ENCODE results near the gene MRPS2. TPM values are rescaled to one million over a fixed set of nuclear protein-coding genes. Genes with fewer than 3 reads are reported as not detected.

MRPS2 gene
- total and polyA plus RNA-seq, 9 of the 15 experiments (the other 6 are each of a cell fraction or from before 2014, with no cell fraction given) = 8.0 to 167 (median 81.3) TPM

GRCh38 chr9:135524130-135524861 lies 23.8 kb downstream of the MRPS2 start:
- 11% methylated on average over 23 of the region's 27 CpGs for WGBS (ENCODE audit: insufficient coverage, low coverage, missing lambda C conversion rate)
- no peak overlapping the region for H3K9ac ChIP-seq (ENCODE audit: insufficient read depth in 1 of 2, low read depth in 2 of 2, low read length in 2 of 2)
- TF ChIP-seq FOXO4 (CRISPR knock-in tag; IDR thresholded peaks at IDR 0.05) (no peak), JUND (IDR thresholded peaks at IDR 0.05; ENCODE audit: borderline replicate concordance, low read depth, low read length) (peak; percentile 85), JUND (tag; IDR thresholded peaks at IDR 0.05; ENCODE audit: borderline replicate concordance, low read depth, low read length) (peak; percentile 68; the same call in 1 of the 3 replicates), NR2C1 (IDR thresholded peaks at IDR 0.05) (peak; percentile 65), NR2C1 (tag; IDR thresholded peaks at IDR 0.05) (peak; percentile 66), CREM (IDR thresholded peaks at IDR 0.05; ENCODE audit: low read depth) (no peak), NR2C2 (CRISPR knock-in tag; IDR thresholded peaks at IDR 0.05) (no peak; the same call in 1 of the 2 replicates), NR2C2 (tag; IDR thresholded peaks at IDR 0.05) (peak; percentile 74), FOSL1 (tag; conservative IDR thresholded peaks at IDR 0.05) (peak; percentile 83), JUN (IDR thresholded peaks at IDR 0.05; ENCODE audit: borderline replicate concordance, low read depth, low read length) (peak; percentile 62; the same call in 1 of the 2 replicates), JUN (CRISPR knock-in tag; IDR thresholded peaks at IDR 0.05; ENCODE audit: borderline replicate concordance) (no peak), ATF3 (IDR thresholded peaks at IDR 0.05) (peak; percentile 74), ATF3 (CRISPR knock-in tag; conservative IDR thresholded peaks at IDR 0.05) (no peak), RBFOX2 (IDR thresholded peaks at IDR 0.05; ENCODE audit: low read depth, low read length) (no peak)
- no peaks in the 10 kb centered on the region for H3K9me1 ChIP-seq (ENCODE audit: control insufficient read depth, insufficient read depth, low read length)
- no peaks in the 10 kb centered on the region for H3K36me3 ChIP-seq (ENCODE audit: control insufficient read depth, insufficient read depth, low read length)
- BruUV-seq (replicated peaks) = no TSS peak
- no peak overlapping the region for H3K4me3 ChIP-seq
- no peaks in the 10 kb centered on the region for H3K79me2 ChIP-seq (ENCODE audit: control insufficient read depth, insufficient read depth, low read length)
- no peaks in the 10 kb centered on the region for H3K9me3 ChIP-seq (replicated peaks; ENCODE audit: control insufficient read depth, insufficient read depth, low read depth, low read length)
- CTCF ChIA-PET (ENCODE audit: low intra/inter-chr PET ratio) = no interaction called here
- ATAC-seq = peak; percentile 52; the same call in 2 of the 3 replicates
- POLR2A ChIA-PET = interaction anchor here (0.6 kb wide), 1 partner anchor 184 kb away, joined by 3 read pairs; no protein-coding TSS in a partner anchor
- H2AFZ ChIP-seq (ENCODE audit: low read depth, low read length) = no peak overlapping the region
- no peaks in the 10 kb centered on the region for H4K20me1 ChIP-seq (replicated peaks; ENCODE audit: control insufficient read depth, insufficient read depth, low read length)
- H3K4me2 ChIP-seq (ENCODE audit: insufficient read depth, low read length) = no peak overlapping the region
- intact Hi-C loops (cut with micrococcal nuclease) (no loop called here), in situ Hi-C loops (cut with MboI) (no loop called here)
- H3K4me1 ChIP-seq (replicated peaks in 1 of 2; ENCODE audit: control insufficient read depth in 2 of 2, insufficient read depth in 2 of 2, low read length in 2 of 2) = peaks cover 9 to 39% of the 10 kb centered on the region in 2 experiments; a peak in 3 of 5 replicates
- H3K27ac ChIP-seq (ENCODE audit: extremely low read depth, low read depth, low read length) = no peak overlapping the region
- peak; percentile 61 for FAIRE-seq
- H3K27me3 ChIP-seq (ENCODE audit: control insufficient read depth in 2 of 2, insufficient read depth in 2 of 2, low read length in 2 of 2) = no peaks in the 10 kb centered on the region
- DNase-seq (ENCODE audit: extremely low read depth in 1 of 4, low spot score in 3 of 4) = peak in 1 of 4 experiments; percentile 26
